ENCODE data around the gene ERBB2.

ERBB2 gene

GRCh38 chr17:39667262-39667944 lies 32.5 kb upstream of the ERBB2 start:
- no peak for TF ChIP-seq CTCF (IDR thresholded peaks at IDR 0.05; ENCODE audit: low read depth, low read length, missing control alignments)
- no peak for DNase-seq
- no peak overlapping the region for H3K27ac ChIP-seq
- H3K27me3 ChIP-seq (replicated peaks) = peaks cover 16% of the 10 kb centered on the region
- H3K36me3 ChIP-seq (replicated peaks) = peaks cover 7% of the 10 kb centered on the region
- in situ Hi-C loops (cut with HindIII; ENCODE audit: low pct_ligation_motif_present, low sequenced_read_pairs) = no loop called here
- no peak overlapping the region for H3K4me3 ChIP-seq (ENCODE audit: low read depth, low read length)

- in situ Hi-C loops (cut with HindIII; ENCODE audit: low pct_ligation_motif_present, low sequenced_read_pairs) = no loop called here
- peak within 1 kb of the TSS; percentile 20 for H3K4me3 ChIP-seq (ENCODE audit: low read depth, low read length)
- no peak within 1 kb of the TSS for H3K27ac ChIP-seq
- peak; percentile 9 for DNase-seq
- TF ChIP-seq CTCF (IDR thresholded peaks at IDR 0.05; ENCODE audit: low read depth, low read length, missing control alignments) = peak; percentile 75
- H3K27me3 ChIP-seq (replicated peaks) = peaks cover 16% of the 10 kb centered on the region
- no peaks in the 10 kb centered on the region for H3K36me3 ChIP-seq (replicated peaks)
Measured at GRCh38 chr17:39667945-39668924, 31.6 kb upstream of the ERBB2 start, which contains the start of gene PNMT. TSS of gene PNMT (plus strand) at chr17:39668453. CDS start at chr17:39668476, 23 bp downstream.

GRCh38 chr17:39669897-39670735 lies 29.7 kb upstream of the ERBB2 start:
- no peak for DNase-seq
- Histone ChIP-seq H3K36me3 (replicated peaks) (no peaks in the 10 kb centered on the region), H3K27me3 (replicated peaks) (peaks cover 16% of the 10 kb centered on the region), H3K4me3 (ENCODE audit: low read depth, low read length) (no peak overlapping the region), H3K27ac (no peak overlapping the region)
- in situ Hi-C loops (cut with HindIII; ENCODE audit: low pct_ligation_motif_present, low sequenced_read_pairs) = no loop called here
- TF ChIP-seq CTCF (IDR thresholded peaks at IDR 0.05; ENCODE audit: low read depth, low read length, missing control alignments) = no peak

GRCh38 chr17:39670746-39671145 lies 29.1 kb upstream of the ERBB2 start:
- peaks cover 16% of the 10 kb centered on the region for H3K27me3 ChIP-seq (replicated peaks)

More at GRCh38 chr17:39670746-39671145, 29.1 kb upstream of the ERBB2 start:
- no peak for TF ChIP-seq CTCF (IDR thresholded peaks at IDR 0.05; ENCODE audit: low read depth, low read length, missing control alignments)
- Histone ChIP-seq H3K36me3 (replicated peaks) (no peaks in the 10 kb centered on the region), H3K4me3 (ENCODE audit: low read depth, low read length) (no peak overlapping the region), H3K27ac (no peak overlapping the region)
- in situ Hi-C loops (cut with HindIII; ENCODE audit: low pct_ligation_motif_present, low sequenced_read_pairs) = no loop called here
- DNase-seq = no peak
